Adipose tissue (tissue), 3 donors: ENCODE results near the gene IFNK. TPM values are rescaled to one million over a fixed set of nuclear protein-coding genes. Genes with fewer than 3 reads are reported as not detected.

Experiments
- H3K27ac ChIP-seq: one replicate; pipeline ENCODE4 v1.5.1; 2013; ENCODE audit warnings: low read depth, low read length
- WGBS, 3 donors: extraction: QIAGEN DNeasy Blood & Tissue Kit; methylation state at CpG; one replicate each; pipeline ENCODE4 v1.1.7; 2013; 5-methylcytosine and 5-hydroxymethylcytosine counted together
- polyA plus RNA-seq, 3 donors: library from polyadenylated mRNA; stranded (reverse); fragments of 200-250 nt; gene quantifications; one replicate each; pipeline ENCODE4 v1.2.3, GENCODE V29; 2013
- donor health status: healthy with polysubstance abuse.
- donor health status: Bipolar disorder and iron deficiency.
- donor health status: healthy.

The IFNK gene
- polyA plus RNA-seq, 3 donors: not detected

DNA sequence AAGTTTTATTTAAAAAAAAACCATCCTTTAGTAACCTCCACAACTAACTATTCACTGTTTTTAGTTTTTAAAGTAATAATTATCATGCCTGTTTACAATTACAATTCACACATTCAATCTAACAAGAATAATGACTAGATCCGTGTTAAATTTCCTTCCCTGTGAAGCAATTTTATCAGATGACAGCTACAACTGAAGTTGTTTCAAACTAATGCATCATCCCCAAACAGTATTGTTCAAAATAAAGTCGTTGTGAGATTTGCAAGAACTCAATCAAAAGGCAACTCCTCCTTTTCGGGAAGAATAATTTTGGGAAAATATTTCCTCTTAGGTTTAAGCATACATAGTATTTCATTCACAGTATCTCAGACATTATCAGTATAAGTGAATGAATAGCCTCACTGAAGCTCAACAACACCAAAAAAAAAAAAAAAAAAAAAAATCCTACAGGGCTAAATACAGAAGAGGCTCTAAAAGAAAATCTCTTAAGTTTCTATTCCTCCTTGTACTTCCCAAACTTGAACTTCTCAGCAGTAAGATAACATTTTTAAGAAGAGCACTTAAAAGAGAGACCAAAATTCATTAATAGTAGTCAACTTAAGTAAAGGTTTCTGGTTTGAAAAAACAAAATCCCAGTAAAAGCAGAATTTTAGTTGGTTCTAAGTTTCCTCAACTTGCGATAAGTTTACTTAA, 39.8 kb downstream of the IFNK start:
- WGBS, 3 donors: 75 to 81% (median 79%) methylated on average over 4 of the region's 4 CpGs
- H3K27ac ChIP-seq: no peak overlapping the region

DNA sequence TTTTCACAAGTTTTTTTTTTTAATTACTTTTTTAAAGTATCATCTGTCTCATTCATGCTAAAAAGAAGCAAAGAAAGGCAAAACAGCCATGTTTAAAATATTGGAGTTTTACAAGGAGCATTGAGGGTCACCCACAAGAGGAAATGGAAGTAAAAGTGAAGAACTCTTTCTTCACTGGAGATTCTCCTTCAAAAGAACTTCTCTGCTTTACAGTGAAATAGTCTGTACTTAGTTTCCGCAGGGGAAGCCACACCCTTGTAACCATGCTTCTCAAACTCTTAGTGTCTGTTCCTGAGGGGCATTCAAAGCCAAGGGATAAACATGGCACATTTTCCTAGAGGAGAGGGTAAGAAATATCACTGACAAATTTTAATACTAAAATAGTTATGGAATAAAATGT, 40.6 kb downstream of the IFNK start:
- no peak overlapping the region for H3K27ac ChIP-seq
- WGBS, 3 donors: 74 to 86% (median 85%) methylated on average over 1 of the region's 1 CpG

- no peak overlapping the region for H3K27ac ChIP-seq
Observed at GRCh38 chr9:27565696-27566095, 41.6 kb downstream of the IFNK start.

- WGBS, 3 donors: 98 to 99% (median 98%) methylated on average over 1 of the region's 1 CpG
- H3K27ac ChIP-seq: no peak overlapping the region
Observed at GRCh38 chr9:27566118-27566517, 42.0 kb downstream of the IFNK start.

DNA sequence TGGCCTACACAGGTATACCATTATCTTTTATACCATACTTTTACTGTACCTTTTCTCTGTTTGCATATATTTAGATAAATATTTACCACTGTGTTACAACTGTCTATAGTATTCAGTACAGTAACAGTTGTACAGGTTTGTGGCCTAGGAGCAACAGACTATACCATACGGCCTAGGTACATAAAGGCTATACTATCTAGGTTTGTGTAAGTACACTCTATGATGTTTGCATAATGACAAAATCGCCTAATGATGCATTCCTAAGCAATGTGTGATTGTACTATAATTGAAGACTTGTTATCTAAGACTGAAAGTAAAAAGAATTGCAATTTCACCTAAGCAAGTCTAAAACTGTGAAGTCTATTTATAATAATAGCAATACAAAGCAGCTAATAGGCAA, 45.3 kb downstream of the IFNK start:
- H3K27ac ChIP-seq: no peak overlapping the region
- WGBS, 3 donors: 42 to 89% (median 50%) methylated on average over 2 of the region's 2 CpGs

GRCh38 chr9:27571011-27571410, 46.9 kb downstream of the IFNK start:
- H3K27ac ChIP-seq: no peak overlapping the region
- 82 to 91% (median 89%) methylated on average over 4 of the region's 4 CpGs for WGBS, 3 donors

- WGBS, 3 donors: 24 to 69% (median 61%) methylated on average over 3 of the region's 3 CpGs
- no peak overlapping the region for H3K27ac ChIP-seq
Observed at GRCh38 chr9:27572061-27572460, 48.0 kb downstream of the IFNK start.

DNA sequence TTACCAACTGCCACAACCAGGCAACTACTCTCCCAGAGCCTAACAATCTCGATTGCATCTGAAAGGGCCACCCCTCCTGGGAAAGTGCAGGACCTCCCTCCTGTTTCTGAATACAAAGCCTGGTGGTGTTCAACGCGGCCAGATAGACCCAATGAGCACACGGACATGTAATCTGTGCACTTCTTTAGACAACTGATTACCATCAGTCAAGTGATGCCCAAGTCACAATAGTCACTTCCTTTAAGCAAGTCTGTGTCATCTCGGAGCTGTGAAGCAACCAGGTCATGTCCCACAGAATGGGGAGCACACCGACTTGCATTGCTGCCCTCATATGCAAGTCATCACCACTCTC, 48.5 kb downstream of the IFNK start:
- WGBS, 3 donors: 2 to 4% (median 3%) methylated on average over 6 of the region's 6 CpGs
- peak overlapping the region; percentile 95 for H3K27ac ChIP-seq

GRCh38 chr9:27572918-27573633, 49.0 kb downstream of the IFNK start, which contains the start of gene C9orf72:
C9orf72 (minus strand) TSS chr9:27573481; CDS start chr9:27567120, 6,361 bp downstream.
- H3K27ac ChIP-seq: peak within 1 kb of the TSS; percentile 95

DNA sequence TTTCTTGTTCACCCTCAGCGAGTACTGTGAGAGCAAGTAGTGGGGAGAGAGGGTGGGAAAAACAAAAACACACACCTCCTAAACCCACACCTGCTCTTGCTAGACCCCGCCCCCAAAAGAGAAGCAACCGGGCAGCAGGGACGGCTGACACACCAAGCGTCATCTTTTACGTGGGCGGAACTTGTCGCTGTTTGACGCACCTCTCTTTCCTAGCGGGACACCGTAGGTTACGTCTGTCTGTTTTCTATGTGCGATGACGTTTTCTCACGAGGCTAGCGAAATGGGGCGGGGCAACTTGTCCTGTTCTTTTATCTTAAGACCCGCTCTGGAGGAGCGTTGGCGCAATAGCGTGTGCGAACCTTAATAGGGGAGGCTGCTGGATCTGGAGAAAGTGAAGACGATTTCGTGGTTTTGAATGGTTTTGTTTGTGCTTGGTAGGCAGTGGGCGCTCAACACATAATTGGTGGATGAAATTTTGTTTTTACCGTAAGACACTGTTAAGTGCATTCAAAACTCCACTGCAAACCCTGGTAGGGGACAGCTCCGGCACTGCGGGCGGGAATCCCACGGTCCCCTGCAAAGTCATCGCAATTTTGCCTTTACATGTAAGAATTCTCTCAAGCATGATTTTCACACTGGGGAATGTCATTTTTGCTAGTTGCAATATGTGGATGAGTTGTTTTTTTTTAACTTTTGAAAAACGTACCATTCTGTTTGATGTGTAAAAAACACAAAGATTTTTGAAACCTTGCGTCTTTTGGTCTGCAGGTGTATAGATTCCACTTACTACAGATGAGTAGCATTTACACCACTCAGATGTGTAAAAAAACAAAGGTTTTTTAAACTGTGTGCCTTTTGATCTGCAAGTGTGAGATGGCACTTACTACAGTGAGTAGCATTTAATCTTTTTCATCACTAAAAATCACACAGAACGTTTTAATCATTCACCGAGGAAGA, 49.8 kb downstream of the IFNK start:
- whole genome bisulfite sequencing, 3 donors: 1 to 3% (median 2%) methylated on average over 35 of the region's 35 CpGs
- H3K27ac ChIP-seq: peak overlapping the region; percentile 95

More at GRCh38 chr9:27572918-27573633, 49.0 kb downstream of the IFNK start, which contains the start of gene C9orf72:
- WGBS, 3 donors: 0 to 2% (median 1%) methylated on average over 65 to 72 of the region's 72 CpGs

Other genes starting within 250 kb of the IFNK start
- gene EQTN, start 227.1 kb upstream of the IFNK start, polyA plus RNA-seq: not detected
- 1 to 10 TPM; 1.7 to 3.5 (median 3.3) TPM for gene MOB3B, start 5.5 kb downstream of the IFNK start, polyA plus RNA-seq
- gene C9orf72, start 49.2 kb downstream of the IFNK start, polyA plus RNA-seq: 10 to 100 TPM in 2 of 3 donors, 1 to 10 TPM in 1; 4.3 to 11.7 (median 10.3) TPM